Embryonic facial prominence (tissue), 1 donor: ENCODE data around the gene KRT34.
"Not testable (repeated sequence)": the region's sequence is repeated elsewhere in the genome, so short reads cannot be mapped to it uniquely, and the experiment has no call there.

ENCODE experiments used
- DNase-seq: peaks from one replicate; pipeline ENCODE4 v3.0.0-alpha.2; 2016; ENCODE audit errors: extremely low spot score

The KRT34 gene

GRCh38 chr17:41404024-41404671, 22.0 kb upstream of the KRT34 start:
- DNase-seq, result no peak

GRCh38 chr17:41403404-41404023, 21.4 kb upstream of the KRT34 start:
- no peak for DNase-seq

- DNase-seq, result no peak
These were observed 20.1 kb upstream of the KRT34 start for GRCh38 chr17:41402161-41402560.

- no peak for DNase-seq
These were observed 15.0 kb upstream of the KRT34 start, which contains the start of gene KRT31 for GRCh38 chr17:41396996-41397660. TSS of gene KRT31 (minus strand) at chr17:41397608. CDS start at chr17:41397539, 69 bp downstream.

GRCh38 chr17:41396340-41396739, 14.2 kb upstream of the KRT34 start:
- DNase-seq, result no peak

- DNase-seq, result no peak
These were observed 13.5 kb upstream of the KRT34 start for GRCh38 chr17:41395611-41396010.

GRCh38 chr17:41395044-41395443, 12.9 kb upstream of the KRT34 start:
- DNase-seq, result not testable (repeated sequence)

GRCh38 chr17:41394254-41394996, 12.3 kb upstream of the KRT34 start:
- DNase-seq, result no peak

- no peak for DNase-seq
These were observed 11.7 kb upstream of the KRT34 start for GRCh38 chr17:41393826-41394225.

GRCh38 chr17:41393294-41393693, 11.2 kb upstream of the KRT34 start:
- DNase-seq, result no peak

GRCh38 chr17:41392278-41392677, 10.2 kb upstream of the KRT34 start:
- DNase-seq, result no peak

- DNase-seq, result no peak
These were observed 9.4 kb upstream of the KRT34 start for GRCh38 chr17:41391535-41391934.

- no peak for DNase-seq
These were observed 8.4 kb upstream of the KRT34 start for GRCh38 chr17:41390411-41390938.

GRCh38 chr17:41387670-41388069, 5.6 kb upstream of the KRT34 start:
- DNase-seq, result no peak

- no peak for DNase-seq
These were observed 4.1 kb upstream of the KRT34 start for GRCh38 chr17:41386227-41386626.

GRCh38 chr17:41383690-41384089, 1.6 kb upstream of the KRT34 start:
- DNase-seq, result no peak

GRCh38 chr17:41382394-41382793, 288 bp upstream of the KRT34 start:
- DNase-seq, result no peak

- not testable (repeated sequence) for DNase-seq
These were observed 2.0 kb downstream of the KRT34 start for GRCh38 chr17:41380091-41380490.

- no peak for DNase-seq
These were observed 4.6 kb downstream of the KRT34 start for GRCh38 chr17:41377546-41377945.

- DNase-seq, result no peak
These were observed 12.4 kb downstream of the KRT34 start, which contains the start of gene KRT33B for GRCh38 chr17:41369713-41370112. TSS of gene KRT33B (minus strand) at chr17:41369813. CDS start at chr17:41369750, 63 bp downstream.

- no peak for DNase-seq
These were observed 13.1 kb downstream of the KRT34 start for GRCh38 chr17:41369023-41369422.
